ENCODE data around the gene TMEM132E.

GRCh38 chr17:34665150-34665806 lies 85.9 kb downstream of the TMEM132E start:
- TF ChIP-seq, protein P1, sequence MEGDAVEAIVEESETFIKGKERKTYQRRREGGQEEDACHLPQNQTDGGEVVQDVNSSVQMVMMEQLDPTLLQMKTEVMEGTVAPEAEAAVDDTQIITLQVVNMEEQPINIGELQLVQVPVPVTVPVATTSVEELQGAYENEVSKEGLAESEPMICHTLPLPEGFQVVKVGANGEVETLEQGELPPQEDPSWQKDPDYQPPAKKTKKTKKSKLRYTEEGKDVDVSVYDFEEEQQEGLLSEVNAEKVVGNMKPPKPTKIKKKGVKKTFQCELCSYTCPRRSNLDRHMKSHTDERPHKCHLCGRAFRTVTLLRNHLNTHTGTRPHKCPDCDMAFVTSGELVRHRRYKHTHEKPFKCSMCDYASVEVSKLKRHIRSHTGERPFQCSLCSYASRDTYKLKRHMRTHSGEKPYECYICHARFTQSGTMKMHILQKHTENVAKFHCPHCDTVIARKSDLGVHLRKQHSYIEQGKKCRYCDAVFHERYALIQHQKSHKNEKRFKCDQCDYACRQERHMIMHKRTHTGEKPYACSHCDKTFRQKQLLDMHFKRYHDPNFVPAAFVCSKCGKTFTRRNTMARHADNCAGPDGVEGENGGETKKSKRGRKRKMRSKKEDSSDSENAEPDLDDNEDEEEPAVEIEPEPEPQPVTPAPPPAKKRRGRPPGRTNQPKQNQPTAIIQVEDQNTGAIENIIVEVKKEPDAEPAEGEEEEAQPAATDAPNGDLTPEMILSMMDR (IDR thresholded peaks at IDR 0.05): no peak
- TF ChIP-seq POLR2A (IDR thresholded peaks at IDR 0.05): no peak

All from testis (tissue), 2 donors.